Sigmoid colon (tissue), 7 donors: ENCODE results near the gene RASAL2. TPM values are rescaled to one million over a fixed set of nuclear protein-coding genes. Genes with fewer than 3 reads are reported as not detected.

Experiments
- DNase-seq: peaks from one replicate; pipeline ENCODE4 v3.0.0-alpha.2; 2019
- H3K27ac ChIP-seq, 4 donors: fragments of 200-600 bp; sonication (generic); one replicate each; pipeline ENCODE4 v1.5.1; 2016 to 2019; ENCODE audit warnings: mild to moderate bottlenecking in 1 of 4
- H3K27me3 ChIP-seq, 3 donors: fragments of 200-600 bp; sonication (generic); one replicate each; pipeline ENCODE4 v1.5.1; 2019; ENCODE audit warnings: mild to moderate bottlenecking in 1 of 3
- H3K36me3 ChIP-seq, 4 donors: fragments of 200-600 bp; sonication (generic); one replicate each; pipeline ENCODE4 v1.5.1; 2016 to 2019
- H3K4me1 ChIP-seq, 4 donors: fragments of 200-600 bp; sonication (generic); one replicate each; pipeline ENCODE4 v1.5.1; 2017 to 2019
- H3K4me3 ChIP-seq, 4 donors: fragments of 200-600 bp; sonication (generic); one replicate each; pipeline ENCODE4 v1.5.1; 2017 to 2019; ENCODE audit warnings: mild to moderate bottlenecking in 2 of 4, moderate library complexity in 1 of 4
- H3K9me3 ChIP-seq, 4 donors: fragments of 200-600 bp in 3 of 4; sonication (generic) in 3 of 4; one replicate each; pipeline versions ENCODE4 v1.5.1 to v1.6.1; 2013 to 2019
- EP300 ChIP-seq, 4 donors: sonication (generic); formaldehyde crosslinking; IDR thresholded peaks; one replicate each; pipeline ENCODE4 v1.6.1; 2017; ENCODE audit warnings: antibody characterized with exemption in 4 of 4
- POLR2A ChIP-seq, 2 donors: fragments of 450-650 bp; IDR thresholded peaks; one replicate each; pipeline ENCODE4 v1.6.1; 2016; ENCODE audit warnings: antibody characterized with exemption in 2 of 2, mild to moderate bottlenecking in 2 of 2, moderate library complexity in 2 of 2
- POLR2AphosphoS5 ChIP-seq, 4 donors: sonication (generic); formaldehyde crosslinking; IDR thresholded peaks; one replicate each; pipeline ENCODE4 v1.6.1; 2017; ENCODE audit warnings: antibody characterized with exemption in 4 of 4
- WGBS, 2 donors: extraction: QIAGEN DNeasy Blood & Tissue Kit; methylation state at CpG; one replicate each; pipeline ENCODE4 v1.1.7; 2013; 5-methylcytosine and 5-hydroxymethylcytosine counted together
- intact Hi-C: fragments of 100-400 bp; cut with DNase I; formaldehyde crosslinking; loops from one replicate; pipeline ENCODE4 v1.15.1; 2023
- polyA plus RNA-seq, 3 donors: library from polyadenylated mRNA; stranded (reverse); fragments of 200-250 nt; gene quantifications; one replicate each; pipeline ENCODE4 v1.2.3, GENCODE V29; 2013
- total RNA-seq, 4 donors: library from RNA; depleted of rRNA; stranded (reverse); fragments of >200 nt; gene quantifications; one replicate each; pipeline ENCODE4 v1.1.0, GENCODE V29; 2016
- TF ChIP-seq, protein P1 (sequence below), 4 experiments: fragments of 450-650 bp in 3 of 4; fragments of 200-600 bp in 1 of 4; IDR thresholded peaks; one replicate each; pipeline ENCODE4 v1.5.1; 2016 to 2019; ENCODE audit warnings: antibody characterized with exemption in 4 of 4, mild to moderate bottlenecking in 3 of 4, moderate library complexity in 2 of 4
- donor health status: healthy with polysubstance abuse.
- donor health status: Bipolar disorder and iron deficiency.
- donor health status: healthy.

The RASAL2 gene
- total and polyA plus RNA-seq, 7 donors = 0.92 to 25.5 (median 11.1) TPM

DNA sequence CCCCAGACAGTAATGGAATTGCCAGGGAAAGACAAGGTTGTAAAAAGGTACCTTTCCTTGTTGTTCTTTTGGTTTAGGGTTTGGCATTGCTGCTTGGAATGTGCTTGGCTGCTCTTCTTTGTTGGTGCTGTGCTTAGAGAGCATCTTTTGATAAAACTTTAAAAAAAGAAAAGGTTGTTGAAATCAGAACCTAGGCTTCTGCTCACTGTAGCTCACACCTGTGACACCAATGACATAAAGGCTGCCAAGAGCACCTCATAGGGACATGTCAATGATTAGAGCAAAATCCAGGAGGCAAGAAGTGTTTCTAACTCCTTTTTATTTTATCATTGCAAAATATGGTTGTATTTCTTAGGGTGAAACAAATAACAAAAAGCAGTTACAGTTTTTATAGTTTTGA, 373.9 kb downstream of the RASAL2 start:
- Histone ChIP-seq H3K36me3 (peaks cover 8 to 38% (median 14%) of the 10 kb centered on the region in 4 donors), H3K9me3 (no peaks in the 10 kb centered on the region), H3K27ac (no peak overlapping the region), H3K4me3 (no peak overlapping the region), H3K4me1 (no peaks in the 10 kb centered on the region), H3K27me3 (no peaks in the 10 kb centered on the region)
- TF ChIP-seq POLR2A (IDR thresholded peaks at IDR 0.05) (no peak), EP300 (IDR thresholded peaks at IDR 0.05) (no peak), POLR2AphosphoS5 (IDR thresholded peaks at IDR 0.05) (no peak)
- intact Hi-C loops = no loop called here
- DNase-seq = no peak

DNA sequence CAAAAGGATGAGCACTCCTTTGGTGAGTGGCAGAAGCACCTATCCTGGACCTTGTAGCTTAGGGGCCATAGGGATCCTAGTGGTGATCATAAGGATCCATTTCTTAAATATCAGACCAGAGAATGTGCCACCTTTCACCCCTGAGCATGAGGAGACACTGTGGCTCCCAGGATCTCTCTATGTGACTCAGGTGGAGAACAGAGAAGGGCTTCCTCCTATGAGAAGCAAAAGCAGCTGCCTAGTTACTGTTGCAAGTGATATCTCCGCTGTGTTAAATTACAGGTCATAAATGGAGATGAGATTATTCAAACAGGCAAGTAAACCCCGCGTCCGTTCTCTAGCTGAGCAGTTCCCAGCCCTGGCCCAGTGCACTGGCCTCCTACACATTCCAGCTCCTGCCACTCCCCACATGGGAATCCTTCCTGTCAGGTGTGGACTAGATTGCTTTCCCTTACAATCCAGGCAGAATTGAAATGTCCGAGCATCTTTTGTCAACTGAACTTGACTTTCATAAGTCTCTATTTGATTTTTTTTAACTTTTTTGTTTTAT, 376.6 kb downstream of the RASAL2 start:
- Histone ChIP-seq H3K27me3 (no peaks in the 10 kb centered on the region), H3K27ac (no peak overlapping the region), H3K4me3 (no peak overlapping the region), H3K4me1 (no peaks in the 10 kb centered on the region), H3K9me3 (no peaks in the 10 kb centered on the region), H3K36me3 (peaks cover 8 to 62% (median 20%) of the 10 kb centered on the region in 4 donors)
- TF ChIP-seq POLR2AphosphoS5 (IDR thresholded peaks at IDR 0.05) = no peak
- TF ChIP-seq EP300 (IDR thresholded peaks at IDR 0.05) = no peak
- no peak for TF ChIP-seq POLR2A (IDR thresholded peaks at IDR 0.05)
- TF ChIP-seq, protein P1, sequence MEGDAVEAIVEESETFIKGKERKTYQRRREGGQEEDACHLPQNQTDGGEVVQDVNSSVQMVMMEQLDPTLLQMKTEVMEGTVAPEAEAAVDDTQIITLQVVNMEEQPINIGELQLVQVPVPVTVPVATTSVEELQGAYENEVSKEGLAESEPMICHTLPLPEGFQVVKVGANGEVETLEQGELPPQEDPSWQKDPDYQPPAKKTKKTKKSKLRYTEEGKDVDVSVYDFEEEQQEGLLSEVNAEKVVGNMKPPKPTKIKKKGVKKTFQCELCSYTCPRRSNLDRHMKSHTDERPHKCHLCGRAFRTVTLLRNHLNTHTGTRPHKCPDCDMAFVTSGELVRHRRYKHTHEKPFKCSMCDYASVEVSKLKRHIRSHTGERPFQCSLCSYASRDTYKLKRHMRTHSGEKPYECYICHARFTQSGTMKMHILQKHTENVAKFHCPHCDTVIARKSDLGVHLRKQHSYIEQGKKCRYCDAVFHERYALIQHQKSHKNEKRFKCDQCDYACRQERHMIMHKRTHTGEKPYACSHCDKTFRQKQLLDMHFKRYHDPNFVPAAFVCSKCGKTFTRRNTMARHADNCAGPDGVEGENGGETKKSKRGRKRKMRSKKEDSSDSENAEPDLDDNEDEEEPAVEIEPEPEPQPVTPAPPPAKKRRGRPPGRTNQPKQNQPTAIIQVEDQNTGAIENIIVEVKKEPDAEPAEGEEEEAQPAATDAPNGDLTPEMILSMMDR (IDR thresholded peaks at IDR 0.05) = no peak
- DNase-seq = no peak
- 16 to 71% methylated on average over 5 of the region's 5 CpGs for WGBS, 2 donors
- intact Hi-C loops = no loop called here

DNA sequence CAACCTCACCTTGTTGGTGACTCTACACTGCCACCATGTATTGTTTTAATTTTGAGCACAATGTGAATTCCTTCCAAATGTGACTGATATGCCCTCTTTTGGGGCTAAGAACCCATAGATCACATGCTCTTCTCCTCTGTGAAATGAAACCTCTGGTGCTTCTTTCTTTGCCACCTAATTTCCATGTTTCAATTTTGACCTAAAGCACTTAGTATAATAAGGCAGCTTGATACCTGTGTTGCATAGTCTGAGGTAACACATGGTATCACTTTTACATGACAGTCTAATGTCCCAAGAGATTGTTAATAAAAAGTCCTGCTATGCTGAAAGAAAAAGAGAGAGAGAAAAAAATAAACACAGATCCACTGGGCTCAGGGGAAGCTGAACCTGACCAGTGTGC, 378.6 kb downstream of the RASAL2 start:
- Histone ChIP-seq H3K36me3 (peaks cover 0 to 49% (median 11%) of the 10 kb centered on the region in 4 donors), H3K27ac (no peak overlapping the region), H3K9me3 (no peaks in the 10 kb centered on the region), H3K4me1 (no peaks in the 10 kb centered on the region), H3K27me3 (no peaks in the 10 kb centered on the region), H3K4me3 (no peak overlapping the region)
- no peak for DNase-seq
- intact Hi-C loops = no loop called here
- TF ChIP-seq EP300 (IDR thresholded peaks at IDR 0.05) (no peak), POLR2A (IDR thresholded peaks at IDR 0.05) (no peak), POLR2AphosphoS5 (IDR thresholded peaks at IDR 0.05) (no peak)
- TF ChIP-seq, protein P1 (IDR thresholded peaks at IDR 0.05) = no peak

DNA sequence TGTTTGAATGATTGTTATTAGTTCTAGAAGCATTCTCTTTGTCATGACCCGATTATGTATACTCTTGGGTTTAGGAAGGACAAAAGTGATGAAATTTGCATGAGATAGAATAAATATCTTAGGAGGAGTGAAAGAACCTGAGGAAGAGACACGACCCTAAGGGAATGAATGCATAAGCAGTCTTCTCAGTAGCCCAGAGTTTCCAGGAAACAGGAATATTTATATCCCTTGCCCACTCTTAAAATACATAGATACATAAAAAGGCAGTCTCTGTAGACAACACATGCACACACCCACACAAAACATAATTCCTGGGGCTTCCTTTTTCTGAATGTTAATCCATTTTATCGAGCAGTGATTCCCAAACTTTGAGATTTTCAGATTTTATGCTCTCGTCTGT, 383.5 kb downstream of the RASAL2 start:
- WGBS, 2 donors = 83 to 87% methylated on average over 4 of the region's 4 CpGs
- intact Hi-C loops = no loop called here
- no peaks in the 10 kb centered on the region for H3K27me3 ChIP-seq
- peaks cover 0 to 34% (median 6%) of the 10 kb centered on the region in 4 donors for H3K36me3 ChIP-seq
- TF ChIP-seq EP300 (IDR thresholded peaks at IDR 0.05) (no peak), POLR2AphosphoS5 (IDR thresholded peaks at IDR 0.05) (no peak), POLR2A (IDR thresholded peaks at IDR 0.05) (no peak)
- TF ChIP-seq, protein P1 (IDR thresholded peaks at IDR 0.05) = no peak
- no peak for DNase-seq
- H3K4me1 ChIP-seq = no peaks in the 10 kb centered on the region
- no peak overlapping the region for H3K27ac ChIP-seq
- no peaks in the 10 kb centered on the region for H3K9me3 ChIP-seq
- H3K4me3 ChIP-seq = no peak overlapping the region

DNA sequence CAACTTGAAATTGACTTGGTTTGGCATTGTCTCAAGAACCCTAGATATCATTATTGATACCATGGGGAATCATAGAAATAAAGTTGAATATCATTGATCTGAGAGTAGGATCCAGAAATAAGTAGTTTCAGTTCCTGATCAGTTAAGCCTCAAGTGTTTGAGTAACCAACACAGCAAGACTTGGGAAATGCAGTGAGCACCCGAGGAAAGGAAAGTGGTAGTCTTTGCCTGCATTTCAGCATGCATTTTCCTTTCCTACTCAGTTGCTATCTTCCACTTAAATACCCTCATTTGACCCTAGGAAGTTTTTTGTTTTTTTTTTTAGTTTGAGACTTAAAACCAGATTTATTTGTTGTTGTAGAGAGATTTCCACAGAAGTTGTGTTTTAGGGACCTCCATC, 383.9 kb downstream of the RASAL2 start:
- DNase-seq = no peak
- Histone ChIP-seq H3K27me3 (no peaks in the 10 kb centered on the region), H3K4me3 (no peak overlapping the region), H3K4me1 (no peaks in the 10 kb centered on the region), H3K9me3 (no peaks in the 10 kb centered on the region), H3K27ac (no peak overlapping the region), H3K36me3 (peaks cover 0 to 32% (median 5%) of the 10 kb centered on the region in 4 donors)
- WGBS, 2 donors = 61 to 67% methylated on average over 1 of the region's 1 CpG
- intact Hi-C loops = no loop called here
- TF ChIP-seq POLR2A (IDR thresholded peaks at IDR 0.05) (no peak), EP300 (IDR thresholded peaks at IDR 0.05) (no peak), POLR2AphosphoS5 (IDR thresholded peaks at IDR 0.05) (no peak)
- TF ChIP-seq, protein P1 (IDR thresholded peaks at IDR 0.05) = no peak
